ENCODE data around the gene GUCY1A1.

GRCh38 chr4:155758481-155759371, 92.1 kb downstream of the GUCY1A1 start, which contains the start of gene GUCY1B1:
- no peak for TF ChIP-seq RAD21 (IDR thresholded peaks at IDR 0.05; ENCODE audit: low read depth)
- no peak for TF ChIP-seq CTCF (IDR thresholded peaks at IDR 0.05 in 2 of 3, conservative IDR thresholded peaks at IDR 0.05 in 1 of 3; ENCODE audit: borderline replicate concordance in 1 of 3, insufficient read depth in 1 of 3, low read depth in 2 of 3, low read length in 2 of 3)
- TF ChIP-seq SP1 (IDR thresholded peaks at IDR 0.05; ENCODE audit: low read depth), result no peak
- TF ChIP-seq FOSL1 (IDR thresholded peaks at IDR 0.05; ENCODE audit: low read depth), result no peak
- TF ChIP-seq EZH2phosphoT487 (IDR thresholded peaks at IDR 0.05; ENCODE audit: borderline replicate concordance), result no peak
- TF ChIP-seq EZH2 (IDR thresholded peaks at IDR 0.05), result no peak
- no peak for TF ChIP-seq ZFX (IDR thresholded peaks at IDR 0.05)

Data from HCT116 (cell line).